NAMALWA (cell line): ENCODE data around the gene ARF1.
"Not testable (repeated sequence)": the region's sequence is repeated elsewhere in the genome, so short reads cannot be mapped to it uniquely, and the experiment has no call there.

Experiments
- DNase-seq: peaks from one replicate; pipeline ENCODE4 v3.0.0-alpha.2; 2015; ENCODE audit warnings: low spot score

ARF1 gene

GRCh38 chr1:228102791-228103620 is 20.5 kb downstream of the ARF1 start, which contains the start of gene C1orf35:
TSS of gene C1orf35 (minus strand) at chr1:228103325. CDS start at chr1:228103227, 98 bp downstream.
- DNase-seq: peak; percentile 96

- DNase-seq: no peak
These were observed 22.2 kb downstream of the ARF1 start for GRCh38 chr1:228104526-228105269.

GRCh38 chr1:228105270-228105995 is 22.9 kb downstream of the ARF1 start:
- no peak for DNase-seq

- DNase-seq: no peak
These were observed 23.7 kb downstream of the ARF1 start for GRCh38 chr1:228105996-228106799.

- DNase-seq: no peak
These were observed 24.2 kb downstream of the ARF1 start for GRCh38 chr1:228106800-228107054.

GRCh38 chr1:228107636-228108035 is 25.1 kb downstream of the ARF1 start:
- no peak for DNase-seq

GRCh38 chr1:228108055-228108690 is 25.7 kb downstream of the ARF1 start:
- DNase-seq: no peak

- no peak for DNase-seq
These were observed 26.2 kb downstream of the ARF1 start for GRCh38 chr1:228108742-228109072.

- DNase-seq: peak; percentile 98
These were observed 26.8 kb downstream of the ARF1 start, which contains the start of gene MRPL55 for GRCh38 chr1:228109073-228109961. TSS of gene MRPL55 (minus strand) at chr1:228109299. CDS start at chr1:228108260, 1,039 bp downstream.

GRCh38 chr1:228109962-228110488 is 27.5 kb downstream of the ARF1 start:
- DNase-seq: no peak

GRCh38 chr1:228110556-228110955 is 28.0 kb downstream of the ARF1 start:
- no peak for DNase-seq

- DNase-seq: not testable (repeated sequence)
These were observed 28.8 kb downstream of the ARF1 start for GRCh38 chr1:228111315-228111714.

- no peak for DNase-seq
These were observed 29.7 kb downstream of the ARF1 start for GRCh38 chr1:228112167-228112566.

GRCh38 chr1:228112617-228113016 is 30.1 kb downstream of the ARF1 start:
- DNase-seq: no peak

- no peak for DNase-seq
These were observed 32.3 kb downstream of the ARF1 start for GRCh38 chr1:228114827-228115226.

- DNase-seq: no peak
These were observed 34.8 kb downstream of the ARF1 start for GRCh38 chr1:228117335-228117734.

- DNase-seq: no peak
These were observed 35.5 kb downstream of the ARF1 start for GRCh38 chr1:228118040-228118439.

GRCh38 chr1:228120351-228120750 is 37.8 kb downstream of the ARF1 start:
- DNase-seq: no peak

GRCh38 chr1:228120857-228121489 is 38.5 kb downstream of the ARF1 start:
- no peak for DNase-seq
